ENCODE results near the gene MBTPS2.

MBTPS2 gene

GRCh38 chrX:21798677-21799219 lies 40.7 kb upstream of the MBTPS2 start (continued):
- TF ChIP-seq ZNF549 (tag by site-specific recombination; IDR thresholded peaks at IDR 0.05) = no peak
- TF ChIP-seq ZNF645 (tag by site-specific recombination; IDR thresholded peaks at IDR 0.05) = no peak
- no peak for TF ChIP-seq ZNF670 (tag by site-specific recombination; IDR thresholded peaks at IDR 0.05; ENCODE audit: low read depth)
- TF ChIP-seq ZNF133 (tag by site-specific recombination; IDR thresholded peaks at IDR 0.05) = no peak
- TF ChIP-seq ZNF514 (tag by site-specific recombination; IDR thresholded peaks at IDR 0.05) = no peak
- peak; percentile 84 for TF ChIP-seq ZFP69B (tag by site-specific recombination; IDR thresholded peaks at IDR 0.05)
- 0 out of 2 replicates have a peak, but pooled peaks have one; percentile 14 for TF ChIP-seq ZNF558 (tag by site-specific recombination; IDR thresholded peaks at IDR 0.05)
- TF ChIP-seq ZNF157 (tag by site-specific recombination; IDR thresholded peaks at IDR 0.05) = no peak
- no peak for TF ChIP-seq ZIC2 (tag by site-specific recombination; IDR thresholded peaks at IDR 0.05)
- TF ChIP-seq ZBTB1 (tag by site-specific recombination; IDR thresholded peaks at IDR 0.05) = no peak
- peak; percentile 51 for TF ChIP-seq FEZF1 (tag by site-specific recombination; IDR thresholded peaks at IDR 0.05)
- TF ChIP-seq ZNF350 (tag by site-specific recombination; IDR thresholded peaks at IDR 0.05) = no peak
- no peak for TF ChIP-seq ZNF239 (tag by site-specific recombination; IDR thresholded peaks at IDR 0.05)
- no peak for TF ChIP-seq KLF10 (tag by site-specific recombination; IDR thresholded peaks at IDR 0.05)
- TF ChIP-seq ZNF23 (tag by site-specific recombination; IDR thresholded peaks at IDR 0.05; ENCODE audit: borderline replicate concordance) = no peak
- TF ChIP-seq SP3 (tag by site-specific recombination; IDR thresholded peaks at IDR 0.05) = no peak
- peak; percentile 83 for TF ChIP-seq EGR2 (tag by site-specific recombination; IDR thresholded peaks at IDR 0.05; ENCODE audit: low read depth)
- peak; percentile 50; the same call in 1 of the 2 replicates for TF ChIP-seq ZBTB48 (tag by site-specific recombination; IDR thresholded peaks at IDR 0.05)
- no peak for TF ChIP-seq KLF7 (tag by site-specific recombination; IDR thresholded peaks at IDR 0.05; ENCODE audit: borderline replicate concordance)
- TF ChIP-seq ZEB2 (tag by site-specific recombination; IDR thresholded peaks at IDR 0.05) = 0 out of 2 replicates have a peak, but pooled peaks have one; percentile 24
- no peak for TF ChIP-seq ZNF621 (tag by site-specific recombination; IDR thresholded peaks at IDR 0.05)
- no peak for TF ChIP-seq YY2 (tag by site-specific recombination; IDR thresholded peaks at IDR 0.05)
- TF ChIP-seq KLF17 (tag by site-specific recombination; IDR thresholded peaks at IDR 0.05) = no peak
- TF ChIP-seq SP7 (tag by site-specific recombination; IDR thresholded peaks at IDR 0.05) = peak; percentile 71
- no peak for TF ChIP-seq ZNF571 (tag by site-specific recombination; IDR thresholded peaks at IDR 0.05)
- TF ChIP-seq PRDM4 (tag by site-specific recombination; IDR thresholded peaks at IDR 0.05) = no peak
- no peak for TF ChIP-seq ZNF792 (tag by site-specific recombination; IDR thresholded peaks at IDR 0.05)
- no peak for TF ChIP-seq ZNF324 (tag by site-specific recombination; IDR thresholded peaks at IDR 0.05)
- TF ChIP-seq ZNF169 (tag by site-specific recombination; IDR thresholded peaks at IDR 0.05) = no peak
- no peak for TF ChIP-seq ZNF610 (tag by site-specific recombination; IDR thresholded peaks at IDR 0.05; ENCODE audit: borderline replicate concordance)
- TF ChIP-seq ZSCAN5A (tag by site-specific recombination; IDR thresholded peaks at IDR 0.05) = no peak
- no peak for TF ChIP-seq INSM2 (tag by site-specific recombination; IDR thresholded peaks at IDR 0.05)
- no peak for TF ChIP-seq ZNF18 (tag by site-specific recombination; IDR thresholded peaks at IDR 0.05)
- no peak for TF ChIP-seq ZNF658 (tag by site-specific recombination; IDR thresholded peaks at IDR 0.05)
